HepG2 (cell line): Measurements from ENCODE around the gene CHEK2. TPM values are rescaled to one million over a fixed set of nuclear protein-coding genes. Genes with fewer than 3 reads are reported as not detected.

Experiments used
- ARID2 ChIP-seq: sonication (generic); formaldehyde crosslinking; IDR thresholded peaks from 2 replicates; pipeline ENCODE4 v1.8.1; 2022; ENCODE audit warnings: mild to moderate bottlenecking, missing genetic modification reagents, borderline replicate concordance
- EHMT2 ChIP-seq: fragments of 200-600 bp; sonication (generic); IDR thresholded peaks from 2 replicates; pipeline ENCODE4 v1.7.0; 2017; ENCODE audit warnings: antibody characterized with exemption, low read depth, low read length, borderline replicate concordance
- FOXP1 ChIP-seq, 2 experiments: fragments of 450-650 bp in 1 of 2; IDR thresholded peaks; 2 replicates each; pipeline ENCODE4 v1.6.1; 2017 to 2018; ENCODE audit warnings: antibody characterized with exemption in 1 of 2
- HDAC2 ChIP-seq: sonication (generic); formaldehyde crosslinking; IDR thresholded peaks from 2 replicates; pipeline ENCODE4 v1.4.0; 2020; ENCODE audit warnings: missing genetic modification reagents
- JUNB ChIP-seq: sonication (generic); formaldehyde crosslinking; IDR thresholded peaks from 2 replicates; pipeline ENCODE4 v1.8.0; 2022; ENCODE audit warnings: missing genetic modification reagents, mild to moderate bottlenecking, borderline replicate concordance
- MED1 ChIP-seq: sonication (generic); formaldehyde crosslinking; IDR thresholded peaks from 2 replicates; pipeline ENCODE4 v1.4.0; 2020; ENCODE audit warnings: missing genetic modification reagents
- NCOA2 ChIP-seq: sonication (generic); formaldehyde crosslinking; IDR thresholded peaks from 2 replicates; pipeline ENCODE4 v1.8.0; 2022; ENCODE audit warnings: inconsistent platforms
- NR2C2 ChIP-seq: sonication (generic); formaldehyde crosslinking; IDR thresholded peaks from 2 replicates; pipeline ENCODE4 v1.4.0; 2020; ENCODE audit warnings: missing genetic modification reagents, mild to moderate bottlenecking, moderate library complexity, borderline replicate concordance
- NR3C1 ChIP-seq: sonication (generic); formaldehyde crosslinking; IDR thresholded peaks from 2 replicates; pipeline ENCODE4 v1.4.0; 2020; ENCODE audit warnings: missing genetic modification reagents
- PRDM10 ChIP-seq: sonication (generic); formaldehyde crosslinking; IDR thresholded peaks from 2 replicates; pipeline ENCODE4 v1.4.0; 2020; ENCODE audit warnings: low read depth, missing genetic modification reagents
- SOX6 ChIP-seq, 2 experiments: fragments of 450-650 bp in 1 of 2; sonication (generic) in 1 of 2; formaldehyde crosslinking in 1 of 2; IDR thresholded peaks; 2 replicates each; pipeline versions ENCODE4 v1.4.0 to v1.6.1; 2017 to 2020; ENCODE audit warnings: antibody characterized with exemption in 1 of 2, mild to moderate bottlenecking in 1 of 2, missing genetic modification reagents in 1 of 2
- TCF7 ChIP-seq: sonication (generic); IDR thresholded peaks from 2 replicates; pipeline ENCODE4 v1.6.1; 2016; ENCODE audit warnings: antibody characterized with exemption, low read depth
- THRA ChIP-seq: sonication (generic); formaldehyde crosslinking; IDR thresholded peaks from 2 replicates; pipeline ENCODE4 v1.4.0; 2020; ENCODE audit warnings: missing genetic modification reagents, borderline replicate concordance
- TRIM24 ChIP-seq: sonication (generic); formaldehyde crosslinking; IDR thresholded peaks from 2 replicates; pipeline ENCODE4 v1.8.0; 2022; ENCODE audit warnings: mild to moderate bottlenecking, missing genetic modification reagents
- YY1 ChIP-seq: IDR thresholded peaks from 2 replicates; pipeline ENCODE4 v1.6.1; 2011; ENCODE audit warnings: low read length, low read depth, moderate library complexity, mild to moderate bottlenecking; ENCODE audit not compliant: insufficient read depth, insufficient replicate concordance
- ZGPAT ChIP-seq: IDR thresholded peaks from 2 replicates; pipeline ENCODE4 v1.6.1; 2016; ENCODE audit warnings: mild to moderate bottlenecking
- ZNF441 ChIP-seq: sonication (generic); formaldehyde crosslinking; IDR thresholded peaks from 2 replicates; pipeline ENCODE4 v1.7.0; 2021; ENCODE audit warnings: missing genetic modification reagents, borderline replicate concordance
- ZNF614 ChIP-seq: IDR thresholded peaks from 2 replicates; pipeline ENCODE4 v1.6.1; 2018; ENCODE audit warnings: missing biosample characterization, missing genetic modification reagents, inconsistent platforms, borderline replicate concordance
- ZNF749 ChIP-seq: sonication (generic); formaldehyde crosslinking; IDR thresholded peaks from 2 replicates; pipeline ENCODE4 v1.8.0; 2022; ENCODE audit warnings: mild to moderate bottlenecking, missing genetic modification reagents, moderate library complexity, borderline replicate concordance
- ZNF775 ChIP-seq: sonication (generic); formaldehyde crosslinking; IDR thresholded peaks from 2 replicates; pipeline ENCODE4 v1.4.0; 2020; ENCODE audit warnings: missing genetic modification reagents, mild to moderate bottlenecking, moderate library complexity, borderline replicate concordance
- ZNF777 ChIP-seq: sonication (generic); formaldehyde crosslinking; IDR thresholded peaks from 2 replicates; pipeline ENCODE4 v1.4.0; 2020; ENCODE audit warnings: missing genetic modification reagents
- ZNF891 ChIP-seq: sonication (generic); formaldehyde crosslinking; IDR thresholded peaks from 2 replicates; pipeline ENCODE4 v1.5.0; 2020; ENCODE audit warnings: mild to moderate bottlenecking, missing genetic modification reagents
- polyA plus RNA-seq, 8 experiments: library from polyadenylated mRNA; depleted of rRNA in 3 of 8; stranded (reverse) in 7 of 8; unstranded in 1 of 8; fragments of >200 nt; fragmentation: Illumina TruSeq in 4 of 8; extraction: Trizol in 4 of 8; gene quantifications; 2 replicates each; pipeline versions ENCODE4 v1.2.1 to v1.2.3, GENCODE V29; 2011 to 2016; ENCODE audit warnings: low read depth in 4 of 8, missing spikeins in 1 of 8, mixed read lengths in 1 of 8; ENCODE audit not compliant: insufficient read depth in 1 of 8
- total RNA-seq, 5 experiments: library from RNA; depleted of rRNA; stranded (reverse); fragments of >200 nt; fragmentation: Illumina TruSeq; extraction: Trizol; gene quantifications; 2 replicates each; pipeline ENCODE4 v1.2.3, GENCODE V29; 2016; ENCODE audit warnings: low read depth in 1 of 5

The CHEK2 gene
- total and polyA plus RNA-seq, 2 of the 13 experiments (the other 11 are each of a cell fraction or from before 2014, with no cell fraction given): 27.0 to 40.5 TPM

GRCh38 chr22:28711820-28712777 is 29.5 kb downstream of the CHEK2 start (continued):
- peak; percentile 30 for TF ChIP-seq TCF7
- TF ChIP-seq YY1: no peak
- TF ChIP-seq ZNF891 (CRISPR knock-in tag): no peak
- 0 out of 2 replicates have a peak, but pooled peaks have one; percentile 14 for TF ChIP-seq HDAC2 (CRISPR knock-in tag)
- TF ChIP-seq MED1 (CRISPR knock-in tag): 0 out of 2 replicates have a peak, but pooled peaks have one; percentile 6
- TF ChIP-seq NCOA2 (CRISPR knock-in tag): peak; percentile 56; the same call in 1 of the 2 replicates
- TF ChIP-seq ZNF777 (CRISPR knock-in tag): no peak
- TF ChIP-seq SOX6 (IDR thresholded peaks at IDR 0.05): no peak
- TF ChIP-seq SOX6 (CRISPR knock-in tag; IDR thresholded peaks at IDR 0.05): peak; percentile 86
- TF ChIP-seq ZNF749 (CRISPR knock-in tag): no peak
- TF ChIP-seq JUNB (CRISPR knock-in tag): no peak
- peak; percentile 46; the same call in 1 of the 2 replicates for TF ChIP-seq NR2C2 (CRISPR knock-in tag)
- no peak for TF ChIP-seq NR3C1 (CRISPR knock-in tag)
- TF ChIP-seq ZGPAT (CRISPR knock-in tag): peak; percentile 42
- TF ChIP-seq ZNF775 (CRISPR knock-in tag): peak; percentile 88; the same call in 1 of the 2 replicates
- TF ChIP-seq THRA: 0 out of 2 replicates have a peak, but pooled peaks have one; percentile 5
- no peak for TF ChIP-seq TRIM24 (CRISPR knock-in tag)
- no peak for TF ChIP-seq ARID2 (CRISPR knock-in tag)
- no peak for TF ChIP-seq FOXP1 (IDR thresholded peaks at IDR 0.05)
- TF ChIP-seq FOXP1 (CRISPR knock-in tag; IDR thresholded peaks at IDR 0.05): peak; percentile 68; the same call in 1 of the 2 replicates
- TF ChIP-seq ZNF441 (CRISPR knock-in tag): no peak
- TF ChIP-seq ZNF614 (CRISPR knock-in tag): 0 out of 2 replicates have a peak, but pooled peaks have one; percentile 36
- peak; percentile 54; the same call in 1 of the 2 replicates for TF ChIP-seq EHMT2
- TF ChIP-seq PRDM10 (CRISPR knock-in tag): peak; percentile 43; the same call in 1 of the 2 replicates
